Aorta (tissue), 5 donors: ENCODE measurements around the gene ATXN1. TPM values are rescaled to one million over a fixed set of nuclear protein-coding genes. Genes with fewer than 3 reads are reported as not detected.

ENCODE experiments used
- ATAC-seq: fragments of 200-7000 bp; cut with Tn5 transposase; one replicate; pipeline ENCODE4 v1.9.1; 2022; ENCODE audit warnings: moderate library complexity; ENCODE audit not compliant: low FRiP score
- DNase-seq, 2 donors: peaks; one replicate each; pipeline ENCODE4 v3.0.0-alpha.2; 2020
- H3K27ac ChIP-seq, 2 donors: one replicate each; pipeline ENCODE4 v1.5.1; 2013; ENCODE audit warnings: low read length in 2 of 2, mild to moderate bottlenecking in 2 of 2, moderate library complexity in 2 of 2, control low read depth in 1 of 2, inconsistent platforms in 1 of 2, low read depth in 1 of 2
- H3K27me3 ChIP-seq, 2 donors: one replicate each; pipeline ENCODE4 v1.6.1; 2013; ENCODE audit warnings: control low read depth in 1 of 2, low read length in 1 of 2, mild to moderate bottlenecking in 1 of 2, moderate library complexity in 1 of 2; ENCODE audit not compliant: insufficient read depth in 2 of 2, control insufficient read depth in 1 of 2
- H3K36me3 ChIP-seq, 2 donors: one replicate each; pipeline ENCODE4 v1.6.1; 2013; ENCODE audit warnings: control low read depth in 1 of 2, low read length in 1 of 2, mild to moderate bottlenecking in 1 of 2; ENCODE audit not compliant: insufficient read depth in 2 of 2, control insufficient read depth in 1 of 2
- H3K4me1 ChIP-seq, 2 donors: one replicate each; pipeline ENCODE4 v1.6.1; 2013; ENCODE audit warnings: low read length in 2 of 2, control low read depth in 1 of 2, mild to moderate bottlenecking in 1 of 2, moderate library complexity in 1 of 2; ENCODE audit not compliant: insufficient read depth in 2 of 2, control insufficient read depth in 1 of 2
- H3K4me3 ChIP-seq, 2 donors: one replicate each; pipeline ENCODE4 v1.5.1; 2013; ENCODE audit warnings: low read length in 2 of 2, control low read depth in 1 of 2, mild to moderate bottlenecking in 1 of 2
- H3K9me3 ChIP-seq: one replicate; pipeline ENCODE4 v1.6.1; 2013; ENCODE audit warnings: mild to moderate bottlenecking, low read length; ENCODE audit not compliant: control insufficient read depth
- WGBS, 2 donors: extraction: QIAGEN DNeasy Blood & Tissue Kit; methylation state at CpG; one replicate each; pipeline ENCODE4 v1.1.7; 2013; 5-methylcytosine and 5-hydroxymethylcytosine counted together
- intact Hi-C, 2 donors: fragments of 100-400 bp; cut with DNase I; formaldehyde crosslinking; loops; one replicate each; pipeline versions ENCODE4 v1.14.2 to v1.15.0; 2022
- polyA plus RNA-seq, 2 donors: library from polyadenylated mRNA; stranded (reverse); fragments of 200-250 nt; gene quantifications; one replicate each; pipeline ENCODE4 v1.2.3, GENCODE V29; 2013
- total RNA-seq, 2 donors: library from RNA; stranded (reverse); fragmentation: NEBNext Ultra II Directional; extraction: Animal tissue kit (Norgen Biotek cat#: 25700); gene quantifications; one replicate each; pipeline ENCODE4 v1.2.1, GENCODE V29; 2021
- donor health status: healthy with polysubstance abuse.
- donor health status: Bipolar disorder and iron deficiency.
- donor health status: DM: no; HTN: no; CAD: no.
- donor health status: DM: no; HTN: no; CAD: no.
- donor health status: DM: yes; HTN: yes; CAD: no.

ATXN1 gene
- total and polyA plus RNA-seq, 4 donors: 11.5 to 85.5 (median 45.8) TPM

GRCh38 chr6:16639684-16640480, 121.4 kb downstream of the ATXN1 start:
- Histone ChIP-seq H3K4me3 (no peak overlapping the region), H3K27me3 (no peaks in the 10 kb centered on the region), H3K27ac (no peak overlapping the region), H3K4me1 (peaks cover 0 to 3% of the 10 kb centered on the region in 2 donors), H3K36me3 (peaks cover 0 to 2% of the 10 kb centered on the region in 2 donors), H3K9me3 (no peaks in the 10 kb centered on the region)
- 79 to 82% methylated on average over 10 of the region's 10 CpGs for WGBS, 2 donors
- no peak for ATAC-seq
- intact Hi-C loops: loop anchor here in 1 of 2 donors (10.0 kb wide), 1 partner anchor 125 kb away; the partner anchor contains the start of gene ATXN1
- no peak for DNase-seq

DNA sequence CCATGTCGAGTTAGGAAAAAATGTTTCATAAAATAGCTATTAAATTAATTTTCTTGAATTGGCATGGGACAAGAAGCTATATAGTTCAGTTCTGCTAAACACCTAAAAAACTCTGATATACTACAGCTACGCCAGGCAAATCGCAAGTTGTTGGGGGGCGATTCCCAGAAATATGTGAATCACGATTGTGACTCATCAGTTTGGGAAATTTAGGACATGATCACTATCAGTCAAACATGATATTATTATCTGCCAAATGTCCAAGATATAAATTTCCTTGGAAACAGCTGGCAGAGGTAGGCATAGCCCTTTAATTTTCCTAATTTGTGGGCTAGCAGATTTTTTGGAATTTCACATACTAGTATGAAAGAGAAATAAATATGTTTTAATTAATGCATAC, 123.6 kb downstream of the ATXN1 start:
- DNase-seq (no peak), ATAC-seq (no peak)
- H3K36me3 ChIP-seq: no peaks in the 10 kb centered on the region
- H3K4me3 ChIP-seq: no peak overlapping the region
- no peak overlapping the region for H3K27ac ChIP-seq
- H3K4me1 ChIP-seq: peaks cover 0 to 5% of the 10 kb centered on the region in 2 donors
- 78 to 96% methylated on average over 5 of the region's 5 CpGs for WGBS, 2 donors
- intact Hi-C loops: loop anchor here in 1 of 2 donors (10.0 kb wide), 1 partner anchor 127 kb away; the partner anchor contains the start of gene ATXN1
- H3K27me3 ChIP-seq: no peaks in the 10 kb centered on the region
- H3K9me3 ChIP-seq: no peaks in the 10 kb centered on the region

DNA sequence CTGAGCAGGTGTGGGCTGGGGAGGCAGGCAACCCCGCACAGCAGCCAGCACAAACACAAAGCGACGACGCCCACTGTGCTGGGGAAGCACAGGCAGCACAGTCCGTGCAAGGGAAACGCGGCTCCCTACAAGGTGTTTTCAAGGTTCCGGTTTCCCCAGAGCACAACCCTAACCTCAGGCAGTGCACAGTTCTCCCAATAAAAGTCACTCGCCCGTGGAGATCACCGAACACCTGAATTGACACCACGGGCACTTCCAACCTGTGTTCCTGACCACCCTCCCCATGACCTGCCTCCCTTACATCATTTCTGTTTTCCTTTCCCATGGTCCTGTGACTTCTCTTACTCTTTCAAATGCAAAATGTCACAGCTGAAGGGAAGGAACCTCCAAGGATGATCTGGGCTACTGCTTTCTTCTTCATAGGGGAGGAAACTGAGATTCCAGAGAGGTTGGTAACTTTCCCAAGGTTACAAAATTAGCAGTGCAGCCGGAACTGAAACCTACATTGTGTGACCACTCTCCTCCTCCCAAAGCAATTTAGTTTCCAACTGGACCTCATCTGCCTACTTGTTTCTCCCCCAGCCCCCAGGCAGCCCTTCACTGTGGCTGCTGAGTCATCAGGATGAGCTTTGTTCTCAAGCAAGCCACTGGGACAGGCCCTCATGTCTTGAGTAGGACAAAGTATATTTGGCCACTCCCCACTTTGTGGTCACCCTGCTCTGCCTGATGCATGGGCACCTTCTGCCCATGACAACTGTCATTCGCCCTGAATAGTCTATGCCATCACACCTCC, 125.3 kb downstream of the ATXN1 start:
- Histone ChIP-seq H3K4me3 (no peak overlapping the region), H3K4me1 (peaks cover 0 to 5% of the 10 kb centered on the region in 2 donors), H3K27ac (no peak overlapping the region), H3K27me3 (no peaks in the 10 kb centered on the region), H3K36me3 (no peaks in the 10 kb centered on the region), H3K9me3 (no peaks in the 10 kb centered on the region)
- intact Hi-C loops: loop anchor here in 1 of 2 donors (10.0 kb wide), 1 partner anchor 129 kb away; the partner anchor contains the start of gene ATXN1
- 61 to 66% methylated on average over 14 of the region's 14 CpGs for WGBS, 2 donors
- DNase-seq: no peak
- no peak for ATAC-seq

GRCh38 chr6:16635291-16635809, 125.9 kb downstream of the ATXN1 start:
- no peaks in the 10 kb centered on the region for H3K27me3 ChIP-seq
- no peak overlapping the region for H3K27ac ChIP-seq
- H3K36me3 ChIP-seq: peaks cover 0 to under 1% of the 10 kb centered on the region in 2 donors
- H3K9me3 ChIP-seq: no peaks in the 10 kb centered on the region
- H3K4me3 ChIP-seq: no peak overlapping the region
- DNase-seq (no peak), ATAC-seq (no peak)
- peaks cover 0 to 5% of the 10 kb centered on the region in 2 donors for H3K4me1 ChIP-seq
- intact Hi-C loops: loop anchor here in 1 of 2 donors (10.0 kb wide), 1 partner anchor 129 kb away; the partner anchor contains the start of gene ATXN1
- 74 to 76% methylated on average over 4 of the region's 4 CpGs for WGBS, 2 donors

DNA sequence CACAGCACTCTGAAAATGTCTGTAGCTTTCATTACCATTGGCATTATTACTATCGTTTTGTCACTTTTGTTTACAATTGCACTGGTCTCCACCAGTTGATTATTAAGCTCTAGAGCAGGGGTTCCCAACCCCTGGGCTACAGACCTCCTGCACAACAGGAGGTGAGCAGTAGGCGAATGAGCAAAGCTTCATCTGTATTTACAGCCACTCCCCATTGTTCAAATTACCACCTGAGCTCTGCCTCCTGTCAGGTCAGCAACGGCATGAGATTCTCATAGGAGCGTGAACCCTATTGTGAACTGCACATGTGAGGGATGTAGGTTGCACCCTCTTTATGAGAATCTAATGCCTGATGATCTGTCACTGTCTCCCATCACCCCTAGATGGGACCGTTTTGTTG, 126.4 kb downstream of the ATXN1 start:
- intact Hi-C loops: loop anchor here in 1 of 2 donors (10.0 kb wide), 1 partner anchor 130 kb away; the partner anchor contains the start of gene ATXN1
- H3K4me3 ChIP-seq: no peak overlapping the region
- WGBS, 2 donors: 91 to 95% methylated on average over 5 of the region's 5 CpGs
- H3K36me3 ChIP-seq: peaks cover 0 to 2% of the 10 kb centered on the region in 2 donors
- no peaks in the 10 kb centered on the region for H3K27me3 ChIP-seq
- DNase-seq (no peak), ATAC-seq (no peak)
- no peaks in the 10 kb centered on the region for H3K9me3 ChIP-seq
- no peak overlapping the region for H3K27ac ChIP-seq
- H3K4me1 ChIP-seq: peaks cover 0 to 5% of the 10 kb centered on the region in 2 donors

GRCh38 chr6:16633961-16634360, 127.3 kb downstream of the ATXN1 start:
- intact Hi-C loops: loop anchor here in 1 of 2 donors (10.0 kb wide), 1 partner anchor 131 kb away; the partner anchor contains the start of gene ATXN1
- ATAC-seq: no peak
- WGBS, 2 donors: 72 to 81% methylated on average over 1 of the region's 1 CpG

DNA sequence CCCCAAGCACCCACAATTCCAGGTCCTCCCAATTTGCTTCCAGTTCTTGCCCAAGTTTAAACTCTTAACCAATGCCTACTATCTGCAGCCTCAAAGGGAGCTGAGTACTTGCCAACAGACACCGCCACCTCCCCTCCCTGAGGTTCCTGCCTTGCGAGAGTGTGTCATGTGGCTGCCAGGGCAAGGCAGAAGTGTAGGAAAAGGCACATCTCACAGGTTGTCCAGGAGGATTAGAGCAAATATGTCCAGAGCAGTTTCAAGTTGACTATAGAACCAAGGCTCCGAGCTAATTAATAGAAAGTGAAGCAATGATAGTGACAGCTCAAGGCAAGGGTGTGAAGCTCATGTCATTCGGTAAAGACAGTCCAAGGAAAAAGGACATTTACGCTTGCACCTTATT, 127.8 kb downstream of the ATXN1 start:
- Histone ChIP-seq H3K9me3 (no peaks in the 10 kb centered on the region), H3K27ac (no peak overlapping the region), H3K4me3 (no peak overlapping the region), H3K27me3 (no peaks in the 10 kb centered on the region), H3K36me3 (peaks cover 0 to 2% of the 10 kb centered on the region in 2 donors), H3K4me1 (peaks cover 0 to 5% of the 10 kb centered on the region in 2 donors)
- no peak for ATAC-seq
- intact Hi-C loops: loop anchor here in 1 of 2 donors (10.0 kb wide), 1 partner anchor 131 kb away; the partner anchor contains the start of gene ATXN1
- WGBS, 2 donors: 94 to 96% methylated on average over 5 of the region's 5 CpGs
- no peak for DNase-seq

More at GRCh38 chr6:16633961-16634360, 127.3 kb downstream of the ATXN1 start:
- Histone ChIP-seq H3K27ac (no peak overlapping the region), H3K4me3 (no peak overlapping the region), H3K4me1 (peaks cover 0 to 5% of the 10 kb centered on the region in 2 donors), H3K27me3 (no peaks in the 10 kb centered on the region), H3K9me3 (no peaks in the 10 kb centered on the region), H3K36me3 (peaks cover 0 to 2% of the 10 kb centered on the region in 2 donors)
- DNase-seq: no peak

GRCh38 chr6:16632101-16632500, 129.2 kb downstream of the ATXN1 start:
- H3K36me3 ChIP-seq: peaks cover 0 to 2% of the 10 kb centered on the region in 2 donors
- no peak for ATAC-seq
- intact Hi-C loops: loop anchor here in 1 of 2 donors (10.0 kb wide), 1 partner anchor 133 kb away; the partner anchor contains the start of gene ATXN1

More at GRCh38 chr6:16632101-16632500, 129.2 kb downstream of the ATXN1 start:
- H3K9me3 ChIP-seq: no peaks in the 10 kb centered on the region
- WGBS, 2 donors: 77 to 81% methylated on average over 4 of the region's 4 CpGs
- no peak overlapping the region for H3K27ac ChIP-seq
- H3K27me3 ChIP-seq: no peaks in the 10 kb centered on the region
- DNase-seq: no peak
- H3K4me3 ChIP-seq: no peak overlapping the region
- H3K4me1 ChIP-seq: peaks cover 0 to 5% of the 10 kb centered on the region in 2 donors
